ENCODE measurements around the gene NDUFS5. TPM values are rescaled to one million over a fixed set of nuclear protein-coding genes. Genes with fewer than 3 reads are reported as not detected.
A peak's percentile ranks its signal among the peaks of the same experiment; 100 is the strongest.
"Not testable (repeated sequence)": the region's sequence is repeated elsewhere in the genome, so short reads cannot be mapped to it uniquely, and the experiment has no call there.

NDUFS5 gene
- total and polyA plus RNA-seq, 7 experiments from 2014 or later = 95.1 to 715 (median 120) TPM

- Mint-ChIP-seq H3K36me3 (peaks cover 12 to 49% (median 24%) of the 10 kb centered on the region in 5 donors), H3K4me3 (no peak overlapping the region), H3K9me3 (no peaks in the 10 kb centered on the region), H3K27me3 (no peaks in the 10 kb centered on the region), H3K4me1 (peaks cover 0 to 27% (median 7%) of the 10 kb centered on the region in 7 donors), H3K27ac (peak overlapping the region in 3 of 9 donors; percentile 15 to 56 (median 39))
- Histone ChIP-seq H3K36me3 (ENCODE audit: control insufficient read depth in 2 of 3, insufficient read depth in 3 of 3, low read length in 3 of 3) (peaks cover 22 to 78% (median 38%) of the 10 kb centered on the region in 3 experiments), H3K27me3 (ENCODE audit: control insufficient read depth in 2 of 2, insufficient read depth in 2 of 2, low read length in 2 of 2) (no peaks in the 10 kb centered on the region), H3K9me3 (ENCODE audit: control insufficient read depth in 2 of 3, low read length in 3 of 3) (no peaks in the 10 kb centered on the region), H3K27ac (ENCODE audit: low read depth, low read length) (no peak overlapping the region), H3K4me1 (ENCODE audit: control insufficient read depth in 2 of 2, insufficient read depth in 2 of 2, low read length in 2 of 2) (no peaks in the 10 kb centered on the region), H3K4me3 (ENCODE audit: low read length) (no peak overlapping the region)
- ChIA-PET CTCF (interaction anchor here (1.1 to 1.5 kb wide), 2 partner anchors 9 to 152 kb away, joined by 4 to 5 read pairs; no protein-coding TSS in a partner anchor), POLR2A (interaction anchor here (1.2 kb wide), 1 partner anchor 10 kb away, joined by 3 read pairs; no protein-coding TSS in a partner anchor)
- ATAC-seq (no peak), DNase-seq (no peak)
- intact Hi-C loops (cut with micrococcal nuclease) = no loop called here
Measured at GRCh38 chr1:39006287-39006686, 19.9 kb upstream of the NDUFS5 start.

- no peak overlapping the region for H3K4me3 ChIP-seq (ENCODE audit: low read length)
- peaks cover 16 to 72% (median 31%) of the 10 kb centered on the region in 3 experiments for H3K36me3 ChIP-seq (ENCODE audit: control insufficient read depth in 2 of 3, insufficient read depth in 3 of 3, low read length in 3 of 3)
- peak overlapping the region in 4 of 9 donors; percentile 19 to 56 (median 44) for H3K27ac Mint-ChIP-seq
- no peak overlapping the region for H3K4me3 Mint-ChIP-seq
- CTCF ChIA-PET = interaction anchor here (1.5 kb wide), 1 partner anchor 9 kb away, joined by 4 read pairs; no protein-coding TSS in a partner anchor
- no peak overlapping the region for H3K27ac ChIP-seq (ENCODE audit: low read depth, low read length)
- peaks cover 0 to 22% (median 4%) of the 10 kb centered on the region in 7 donors for H3K4me1 Mint-ChIP-seq
- no peaks in the 10 kb centered on the region for H3K4me1 ChIP-seq (ENCODE audit: control insufficient read depth in 2 of 2, insufficient read depth in 2 of 2, low read length in 2 of 2)
- peaks cover 9 to 49% (median 22%) of the 10 kb centered on the region in 5 donors for H3K36me3 Mint-ChIP-seq
- H3K27me3 Mint-ChIP-seq = no peaks in the 10 kb centered on the region
- POLR2A ChIA-PET = interaction anchor here (1.2 kb wide), 1 partner anchor 9 kb away, joined by 3 read pairs; no protein-coding TSS in a partner anchor
- no peaks in the 10 kb centered on the region for H3K27me3 ChIP-seq (ENCODE audit: control insufficient read depth in 2 of 2, insufficient read depth in 2 of 2, low read length in 2 of 2)
- ATAC-seq (no peak), DNase-seq (no peak)
- no peaks in the 10 kb centered on the region for H3K9me3 Mint-ChIP-seq
- H3K9me3 ChIP-seq (ENCODE audit: control insufficient read depth in 2 of 3, low read length in 3 of 3) = no peaks in the 10 kb centered on the region
- intact Hi-C loops (cut with micrococcal nuclease) = no loop called here
Measured at GRCh38 chr1:39006726-39007645, 19.2 kb upstream of the NDUFS5 start.

- H3K9me3 Mint-ChIP-seq; H3K27me3 Mint-ChIP-seq; POLR2A ChIA-PET; H3K9me3 ChIP-seq (ENCODE audit: control insufficient read depth in 2 of 3, low read length in 3 of 3); H3K4me3 Mint-ChIP-seq; DNase-seq; ATAC-seq; H3K27ac ChIP-seq (ENCODE audit: low read depth, low read length); H3K4me1 Mint-ChIP-seq; intact Hi-C loops (cut with micrococcal nuclease); H3K27me3 ChIP-seq (ENCODE audit: control insufficient read depth in 2 of 2, insufficient read depth in 2 of 2, low read length in 2 of 2); H3K4me1 ChIP-seq (ENCODE audit: control insufficient read depth in 2 of 2, insufficient read depth in 2 of 2, low read length in 2 of 2); CTCF ChIA-PET; H3K4me3 ChIP-seq (ENCODE audit: low read length): not testable (repeated sequence)
- peak overlapping the region in 1 of 9 donors; percentile 47 for H3K27ac Mint-ChIP-seq
- H3K36me3 ChIP-seq (ENCODE audit: control insufficient read depth in 2 of 3, insufficient read depth in 3 of 3, low read length in 3 of 3) = peaks cover 0 to 12% (median 0%) of the 10 kb centered on the region in 3 experiments
- peaks cover 4 to 10% (median 9%) of the 10 kb centered on the region in 5 donors for H3K36me3 Mint-ChIP-seq
Measured at GRCh38 chr1:39014956-39015355, 11.2 kb upstream of the NDUFS5 start.

- DNase-seq (no peak), ATAC-seq (no peak)
- Mint-ChIP-seq H3K9me3 (no peaks in the 10 kb centered on the region), H3K4me1 (peaks cover 0 to 2% (median 0%) of the 10 kb centered on the region in 7 donors), H3K27ac (peak overlapping the region in 1 of 9 donors; percentile 7), H3K36me3 (peaks cover 4 to 10% (median 6%) of the 10 kb centered on the region in 5 donors), H3K27me3 (peaks cover 0 to 6% (median 0%) of the 10 kb centered on the region in 5 donors), H3K4me3 (no peak overlapping the region)
- Histone ChIP-seq H3K4me1 (ENCODE audit: control insufficient read depth in 2 of 2, insufficient read depth in 2 of 2, low read length in 2 of 2) (no peaks in the 10 kb centered on the region), H3K9me3 (ENCODE audit: control insufficient read depth in 2 of 3, low read length in 3 of 3) (no peaks in the 10 kb centered on the region), H3K27ac (ENCODE audit: low read depth, low read length) (no peak overlapping the region), H3K27me3 (ENCODE audit: control insufficient read depth in 2 of 2, insufficient read depth in 2 of 2, low read length in 2 of 2) (no peaks in the 10 kb centered on the region), H3K4me3 (ENCODE audit: low read length) (no peak overlapping the region), H3K36me3 (ENCODE audit: control insufficient read depth in 2 of 3, insufficient read depth in 3 of 3, low read length in 3 of 3) (no peaks in the 10 kb centered on the region)
- CTCF ChIA-PET = interaction anchor here (0.5 kb wide), 1 partner anchor 398 kb away, joined by 3 read pairs; no protein-coding TSS in a partner anchor
- intact Hi-C loops (cut with micrococcal nuclease) = no loop called here
- POLR2A ChIA-PET = interaction anchor here (0.9 kb wide), 1 partner anchor 9 kb away, joined by 3 read pairs; the partner anchor contains the start of gene NDUFS5
Measured at GRCh38 chr1:39016604-39017171, 9.5 kb upstream of the NDUFS5 start.

- H3K27ac ChIP-seq (ENCODE audit: low read depth, low read length) = no peak overlapping the region
- Mint-ChIP-seq H3K36me3 (peaks cover 0 to 5% (median under 1%) of the 10 kb centered on the region in 5 donors), H3K27ac (peak overlapping the region in 1 of 9 donors; percentile 22), H3K4me3 (no peak overlapping the region), H3K9me3 (no peaks in the 10 kb centered on the region), H3K4me1 (peaks cover 0 to 2% (median 0%) of the 10 kb centered on the region in 7 donors), H3K27me3 (peaks cover 0 to 9% (median 0%) of the 10 kb centered on the region in 5 donors)
- H3K36me3 ChIP-seq (ENCODE audit: control insufficient read depth in 2 of 3, insufficient read depth in 3 of 3, low read length in 3 of 3) = no peaks in the 10 kb centered on the region
- H3K9me3 ChIP-seq (ENCODE audit: control insufficient read depth in 2 of 3, low read length in 3 of 3) = no peaks in the 10 kb centered on the region
- no peaks in the 10 kb centered on the region for H3K4me1 ChIP-seq (ENCODE audit: control insufficient read depth in 2 of 2, insufficient read depth in 2 of 2, low read length in 2 of 2)
- DNase-seq = no peak
- ATAC-seq = no peak
- no peak overlapping the region for H3K4me3 ChIP-seq (ENCODE audit: low read length)
- no peaks in the 10 kb centered on the region for H3K27me3 ChIP-seq (ENCODE audit: control insufficient read depth in 2 of 2, insufficient read depth in 2 of 2, low read length in 2 of 2)
- CTCF ChIA-PET = no interaction called here
- intact Hi-C loops (cut with micrococcal nuclease) = no loop called here
- POLR2A ChIA-PET = interaction anchor here (0.7 kb wide), 1 partner anchor 15 kb away, joined by 5 read pairs; no protein-coding TSS in a partner anchor
Measured at GRCh38 chr1:39017266-39017665, 8.9 kb upstream of the NDUFS5 start.

- H3K9me3 ChIP-seq (ENCODE audit: control insufficient read depth in 2 of 3, low read length in 3 of 3); H3K27me3 ChIP-seq (ENCODE audit: control insufficient read depth in 2 of 2, insufficient read depth in 2 of 2, low read length in 2 of 2); H3K36me3 Mint-ChIP-seq; H3K27ac ChIP-seq (ENCODE audit: low read depth, low read length); H3K4me1 ChIP-seq (ENCODE audit: control insufficient read depth in 2 of 2, insufficient read depth in 2 of 2, low read length in 2 of 2); H3K27ac Mint-ChIP-seq; H3K4me3 Mint-ChIP-seq; ATAC-seq; H3K4me3 ChIP-seq (ENCODE audit: low read length); H3K27me3 Mint-ChIP-seq; H3K9me3 Mint-ChIP-seq; H3K36me3 ChIP-seq (ENCODE audit: control insufficient read depth in 2 of 3, insufficient read depth in 3 of 3, low read length in 3 of 3); CTCF ChIA-PET; H3K4me1 Mint-ChIP-seq; DNase-seq: not testable (repeated sequence)
- POLR2A ChIA-PET = interaction anchor here (0.9 kb wide), 1 partner anchor 14 kb away, joined by 3 read pairs; no protein-coding TSS in a partner anchor
- intact Hi-C loops (cut with micrococcal nuclease) = loop anchor here in 1 of 2 donors (10.0 kb wide), 2 partner anchors 46 to 384 kb away; no protein-coding TSS in a partner anchor
Measured at GRCh38 chr1:39020494-39020893, 5.7 kb upstream of the NDUFS5 start.

Measured in naive thymus-derived CD4-positive, alpha-beta T cell (primary cell).